Rectal smooth muscle tissue (tissue), 1 donor: ENCODE results near the gene LRP10.

Source experiments
- H3K27ac ChIP-seq: one replicate; pipeline ENCODE4 v1.7.0; 2013; ENCODE audit warnings: low read depth, low read length, inconsistent platforms
- H3K27me3 ChIP-seq: one replicate; pipeline ENCODE4 v1.7.0; 2013; ENCODE audit warnings: low read length; ENCODE audit not compliant: control insufficient read depth, insufficient read depth
- H3K36me3 ChIP-seq: one replicate; pipeline ENCODE4 v1.7.0; 2013; ENCODE audit warnings: low read length; ENCODE audit not compliant: control insufficient read depth, insufficient read depth
- H3K4me1 ChIP-seq: one replicate; pipeline ENCODE4 v1.7.0; 2013; ENCODE audit warnings: low read length; ENCODE audit not compliant: control insufficient read depth, insufficient read depth
- H3K4me3 ChIP-seq: one replicate; pipeline ENCODE4 v1.7.0; 2013; ENCODE audit warnings: low read length
- H3K9ac ChIP-seq: one replicate; pipeline ENCODE4 v1.7.0; 2013; ENCODE audit warnings: low read length

The LRP10 gene

GRCh38 chr14:22923746-22924145, 52.2 kb downstream of the LRP10 start:
- H3K36me3 ChIP-seq: peaks cover 32% of the 10 kb centered on the region
- H3K4me3 ChIP-seq: no peak overlapping the region
- peaks cover 6% of the 10 kb centered on the region for H3K4me1 ChIP-seq
- no peak overlapping the region for H3K9ac ChIP-seq
- H3K27ac ChIP-seq: no peak overlapping the region
- no peaks in the 10 kb centered on the region for H3K27me3 ChIP-seq

- Histone ChIP-seq H3K4me1 (peaks cover 7% of the 10 kb centered on the region), H3K27ac (no peak overlapping the region), H3K9ac (no peak overlapping the region), H3K36me3 (peaks cover 30% of the 10 kb centered on the region), H3K27me3 (no peaks in the 10 kb centered on the region), H3K4me3 (no peak overlapping the region)
Measured at GRCh38 chr14:22925513-22925912, 54.0 kb downstream of the LRP10 start.

GRCh38 chr14:22926316-22926715, 54.8 kb downstream of the LRP10 start:
- H3K4me3 ChIP-seq: no peak overlapping the region
- no peaks in the 10 kb centered on the region for H3K27me3 ChIP-seq
- peaks cover 7% of the 10 kb centered on the region for H3K4me1 ChIP-seq
- H3K36me3 ChIP-seq: peaks cover 28% of the 10 kb centered on the region
- H3K27ac ChIP-seq: no peak overlapping the region
- no peak overlapping the region for H3K9ac ChIP-seq

GRCh38 chr14:22928237-22929103, 56.9 kb downstream of the LRP10 start:
- Histone ChIP-seq H3K9ac (peak overlapping the region; percentile 85), H3K36me3 (peaks cover 15% of the 10 kb centered on the region), H3K27ac (peak overlapping the region; percentile 84), H3K4me3 (peak overlapping the region; percentile 91), H3K27me3 (no peaks in the 10 kb centered on the region), H3K4me1 (peaks cover 7% of the 10 kb centered on the region)

- Histone ChIP-seq H3K27me3 (no peaks in the 10 kb centered on the region), H3K36me3 (peaks cover 7% of the 10 kb centered on the region), H3K4me1 (peaks cover 7% of the 10 kb centered on the region), H3K9ac (peak within 1 kb of the TSS; percentile 85), H3K4me3 (peak within 1 kb of the TSS; percentile 91), H3K27ac (peak within 1 kb of the TSS; percentile 84)
Measured at GRCh38 chr14:22929104-22929960, 57.8 kb downstream of the LRP10 start, which contains the start of gene PRMT5. PRMT5 (minus strand) TSS chr14:22929376; CDS start chr14:22929361, 15 bp downstream.

GRCh38 chr14:22929961-22930364, 58.4 kb downstream of the LRP10 start:
- Histone ChIP-seq H3K27ac (peak overlapping the region; percentile 76), H3K4me3 (peak overlapping the region; percentile 91), H3K36me3 (peaks cover 3% of the 10 kb centered on the region), H3K9ac (no peak overlapping the region), H3K27me3 (no peaks in the 10 kb centered on the region), H3K4me1 (peaks cover 7% of the 10 kb centered on the region)
